Stimulated activated CD4-positive, alpha-beta T cell treated with anti-CD3 and anti-CD28 coated beads, TNF-alpha, amount 100 ng/mL, for 4 hours (primary cell): ENCODE results near the gene CACNA2D4.

Experiments
- DNase-seq, 3 experiments: peaks; one replicate each; pipeline ENCODE4 v3.0.0-alpha.2; 2020; ENCODE audit warnings: low read depth in 3 of 3

The CACNA2D4 gene

DNA sequence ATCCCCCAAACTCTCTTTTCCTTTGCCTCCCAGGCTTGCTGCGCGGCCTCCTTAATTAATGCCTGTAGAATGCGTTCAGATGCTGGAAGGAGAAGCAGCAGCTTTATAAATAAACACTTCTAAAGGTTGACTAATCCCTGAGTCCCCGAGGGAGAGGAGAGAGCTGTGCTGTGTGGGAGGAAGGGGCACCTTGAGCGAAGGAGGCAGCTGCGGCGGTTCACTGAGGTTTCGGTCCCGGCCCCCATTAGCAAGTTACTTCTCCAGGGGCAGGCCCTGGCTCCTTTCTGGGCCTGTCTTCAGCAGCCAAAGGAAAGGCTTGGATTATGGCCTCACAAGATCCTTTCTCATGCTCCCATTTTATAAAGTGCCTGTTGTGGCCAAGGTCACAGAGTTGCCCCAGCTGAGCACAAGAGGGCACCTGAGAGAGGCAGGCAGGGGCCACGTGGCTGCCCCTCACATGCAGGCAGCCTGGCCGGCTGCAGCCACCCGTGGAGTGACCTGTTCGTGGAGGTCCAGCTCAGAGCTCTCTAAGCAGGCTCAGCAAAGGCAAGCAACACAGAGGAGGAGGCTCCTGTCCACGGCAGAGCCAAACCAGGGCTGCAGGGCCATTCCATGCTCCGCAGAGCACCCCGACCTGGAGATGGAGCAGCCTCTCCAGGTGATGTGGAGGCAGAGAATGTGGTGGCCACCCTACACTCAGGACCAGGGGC lies 15.0 kb upstream of the CACNA2D4 start:
- no peak for DNase-seq

DNA sequence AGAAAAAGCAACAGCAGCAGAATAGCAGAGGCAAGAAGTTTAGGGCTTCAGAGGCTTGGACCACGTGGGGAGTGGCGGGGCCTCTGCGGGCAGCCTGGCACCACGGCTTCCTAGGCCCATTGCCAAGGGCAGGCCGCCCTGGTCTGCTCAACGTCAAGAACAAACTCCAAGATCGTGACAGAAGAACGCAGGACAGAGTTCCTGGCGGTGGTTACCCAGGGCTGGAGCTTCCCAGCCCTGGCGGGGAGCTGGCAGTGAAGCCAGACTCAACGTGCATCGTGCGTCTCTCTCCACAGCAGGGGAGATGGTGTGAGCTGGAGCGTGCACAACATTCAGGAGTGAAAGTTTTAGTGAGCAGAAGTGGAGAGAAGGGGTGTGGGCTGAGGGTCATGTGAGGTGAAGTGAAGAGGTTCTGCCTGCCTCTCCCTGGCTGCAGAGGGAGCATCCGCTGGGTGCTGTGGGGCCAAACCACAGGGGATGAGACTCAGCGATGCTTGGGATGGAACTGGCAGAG lies 13.9 kb upstream of the CACNA2D4 start:
- DNase-seq: no peak

DNA sequence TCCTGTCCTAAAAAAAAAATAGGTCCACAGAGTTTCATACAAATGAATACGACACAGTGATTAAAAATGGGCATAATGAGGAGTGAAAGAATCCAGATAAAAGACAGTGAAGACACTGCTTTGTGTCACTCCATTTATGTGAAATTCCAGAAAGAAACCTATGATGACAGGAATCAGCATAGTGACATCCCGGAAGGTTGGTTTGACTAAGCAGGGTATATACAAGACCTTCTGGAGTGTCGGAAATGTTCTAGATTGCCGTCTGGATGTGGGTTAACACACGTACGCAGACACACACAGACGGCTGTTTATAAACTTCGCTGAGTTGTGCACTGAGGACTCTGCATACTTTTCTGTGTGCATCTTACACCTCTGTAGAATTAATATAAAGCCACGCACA lies 13.2 kb upstream of the CACNA2D4 start:
- no peak for DNase-seq

DNA sequence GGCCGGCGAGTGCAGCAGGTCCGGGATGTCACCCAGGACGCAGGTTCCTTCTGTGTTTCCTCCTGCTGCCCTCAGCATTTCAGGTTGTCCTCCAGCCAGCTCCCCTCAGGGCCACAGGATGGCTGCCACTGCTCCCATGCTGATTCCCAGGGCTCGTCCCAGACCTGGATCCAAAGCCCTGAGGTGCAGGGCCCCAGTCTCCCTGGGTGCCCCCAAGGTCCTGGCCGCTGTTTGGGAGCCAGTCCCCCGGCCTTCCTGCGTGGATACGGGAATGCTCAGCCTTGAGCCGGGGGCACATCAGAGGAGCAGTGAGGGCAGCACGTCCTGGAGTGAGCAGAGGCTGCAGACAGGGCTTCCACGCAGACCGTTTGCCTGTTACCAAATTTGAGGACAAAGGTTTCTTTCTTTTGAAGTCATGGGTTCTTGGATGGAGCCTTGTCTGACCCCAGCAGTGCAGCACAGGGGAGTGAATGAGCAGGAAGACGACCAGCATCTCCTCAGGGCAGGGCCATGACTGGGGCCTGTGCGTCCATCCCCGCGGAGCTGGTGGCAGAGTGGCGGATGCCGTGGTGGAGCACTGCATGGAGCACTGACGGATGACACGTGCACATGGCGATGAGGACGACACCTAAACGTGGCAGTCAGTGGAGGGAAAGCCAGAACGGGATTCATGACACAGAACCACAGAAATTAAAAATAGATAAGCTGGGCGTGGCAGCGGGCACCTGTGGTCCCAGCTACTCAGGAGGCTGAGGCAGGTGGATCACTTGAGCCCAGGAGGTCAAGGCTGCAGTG lies 12.5 kb upstream of the CACNA2D4 start:
- no peak for DNase-seq

DNA sequence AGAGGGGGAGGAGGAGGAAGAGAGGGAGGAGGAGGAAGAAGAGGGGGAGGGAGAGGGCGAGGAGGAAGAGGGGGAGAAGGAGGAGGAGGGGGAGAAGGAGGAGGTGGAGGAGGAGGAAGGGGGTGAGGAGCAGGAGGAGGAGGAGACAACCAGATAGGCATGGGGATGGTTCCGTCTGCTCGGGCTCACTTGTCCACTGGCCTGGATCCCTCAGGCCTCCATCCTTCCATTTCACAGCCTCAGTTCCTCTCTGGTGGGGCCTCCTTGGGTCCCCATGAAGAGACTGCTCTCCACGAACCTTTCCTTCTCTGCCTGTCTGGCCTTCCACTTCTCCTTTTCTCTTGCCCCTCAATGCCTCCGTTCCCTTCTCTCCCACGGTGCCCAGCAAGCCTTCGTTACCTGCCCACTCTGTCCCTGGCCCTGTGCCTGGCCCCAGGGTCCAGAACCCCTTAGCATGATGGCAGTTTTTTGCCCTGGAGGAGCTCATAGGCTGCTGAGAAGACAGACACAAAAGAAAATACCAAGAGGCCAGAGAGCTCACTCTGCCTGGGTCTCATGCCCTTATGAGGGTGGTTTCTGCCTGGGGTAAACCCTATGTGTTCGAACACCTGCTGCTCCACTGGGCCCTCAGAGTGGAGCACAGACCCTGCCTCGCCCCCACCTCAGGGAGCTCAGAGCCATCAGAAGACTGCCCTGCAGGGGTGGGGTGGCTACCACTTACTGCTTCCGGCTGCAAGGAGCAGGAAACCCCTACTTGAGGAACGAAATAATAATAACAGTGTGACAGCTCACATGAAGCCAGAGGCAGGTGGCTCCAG lies 11.7 kb upstream of the CACNA2D4 start:
- no peak for DNase-seq

DNA sequence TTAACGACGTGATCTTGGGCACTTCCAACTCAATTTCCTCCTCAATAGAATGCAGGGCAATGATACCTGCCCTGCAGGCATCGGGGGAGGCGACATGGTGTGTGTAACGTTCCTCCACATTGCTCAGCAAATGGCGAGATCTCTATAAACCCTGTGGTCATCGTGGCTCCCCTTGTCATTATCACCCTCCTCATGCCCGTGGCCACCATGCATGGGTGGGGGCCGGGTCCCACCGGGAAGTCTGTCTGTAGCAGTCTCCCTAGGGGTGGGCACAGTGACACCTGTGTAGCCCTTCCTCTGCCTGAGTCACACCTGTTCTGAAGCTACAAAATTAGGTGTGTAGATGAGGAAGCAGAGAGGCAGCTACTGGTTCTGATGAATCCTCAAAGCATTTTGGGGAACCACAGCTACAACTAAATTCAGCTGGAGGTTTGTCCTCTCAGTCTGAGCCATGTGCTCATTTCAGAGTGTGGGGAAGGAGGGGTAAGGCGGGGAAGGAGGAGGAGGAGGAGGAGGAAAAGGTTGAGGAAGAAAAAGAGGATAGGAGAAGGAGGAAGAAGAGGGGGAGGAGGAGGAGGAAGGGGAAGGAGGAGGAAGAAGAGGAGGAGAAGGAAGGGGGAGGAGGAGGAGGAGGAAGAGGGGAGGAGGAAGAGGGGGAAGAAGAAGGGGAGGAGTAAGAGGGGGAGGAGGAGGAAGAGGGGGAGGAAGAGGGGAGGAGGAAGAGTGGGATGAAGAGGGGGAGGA lies 11.0 kb upstream of the CACNA2D4 start:
- DNase-seq: no peak

DNA sequence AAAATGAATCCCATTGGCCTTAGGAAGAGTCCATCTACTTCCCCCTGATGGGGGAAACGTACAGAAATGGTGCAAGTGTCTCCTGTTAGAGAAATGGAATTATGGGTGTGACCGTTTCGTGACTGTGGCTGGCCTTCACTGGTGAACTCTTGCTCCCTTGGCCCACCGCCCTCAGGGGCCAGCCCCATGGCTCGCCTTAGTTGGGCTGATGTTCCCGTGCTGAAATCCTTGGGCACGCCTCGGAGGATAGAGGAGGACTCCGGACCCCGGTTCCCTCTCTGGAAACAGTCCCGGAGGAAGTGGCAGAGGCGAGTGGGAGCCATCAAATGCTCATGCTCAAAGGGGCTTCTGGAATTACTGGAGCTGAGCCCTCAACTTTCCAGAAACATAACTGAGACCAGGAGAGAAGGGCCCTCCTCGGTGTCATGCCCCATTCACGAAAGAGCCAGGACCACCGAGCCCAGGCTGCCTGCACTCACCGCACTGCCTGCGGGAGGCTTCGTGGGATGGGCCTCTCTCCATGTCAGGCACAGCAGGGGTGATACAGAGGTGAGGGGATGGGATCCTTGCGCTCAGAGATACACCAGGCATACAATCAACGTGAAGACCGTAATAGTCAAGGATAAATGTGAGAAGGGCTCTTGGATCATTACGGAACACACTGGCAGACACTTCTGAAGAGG lies 10.1 kb upstream of the CACNA2D4 start:
- no peak for DNase-seq

DNA sequence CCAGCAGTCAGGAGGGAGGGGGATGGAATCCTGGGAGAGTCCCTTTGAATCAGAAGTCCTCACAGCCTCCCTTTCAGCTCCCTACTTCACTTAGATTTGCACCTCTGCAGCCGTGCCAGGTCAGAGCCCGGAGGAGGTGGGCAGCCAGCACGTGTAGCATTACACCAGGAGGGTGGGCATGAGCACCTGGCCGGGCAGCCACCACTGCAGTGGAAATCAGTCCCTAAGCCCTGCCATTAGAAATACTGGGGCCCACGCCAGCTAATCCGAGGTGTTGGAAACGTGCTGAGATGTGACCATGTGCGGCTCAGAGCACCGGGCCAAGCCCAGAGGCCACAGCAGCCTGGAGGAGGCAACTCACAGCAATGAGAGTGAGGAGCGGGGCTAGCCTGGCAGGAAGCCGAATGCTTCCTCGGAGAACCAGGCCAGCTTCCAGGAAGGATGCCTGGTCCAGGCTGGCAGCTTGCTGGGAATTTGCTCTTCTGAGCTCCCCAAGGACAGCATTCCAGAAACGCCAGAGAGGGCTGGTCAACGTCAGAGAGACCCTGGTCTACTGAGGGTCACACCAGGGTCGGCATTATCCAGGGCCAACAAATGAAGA lies 9.4 kb upstream of the CACNA2D4 start:
- DNase-seq: no peak

DNA sequence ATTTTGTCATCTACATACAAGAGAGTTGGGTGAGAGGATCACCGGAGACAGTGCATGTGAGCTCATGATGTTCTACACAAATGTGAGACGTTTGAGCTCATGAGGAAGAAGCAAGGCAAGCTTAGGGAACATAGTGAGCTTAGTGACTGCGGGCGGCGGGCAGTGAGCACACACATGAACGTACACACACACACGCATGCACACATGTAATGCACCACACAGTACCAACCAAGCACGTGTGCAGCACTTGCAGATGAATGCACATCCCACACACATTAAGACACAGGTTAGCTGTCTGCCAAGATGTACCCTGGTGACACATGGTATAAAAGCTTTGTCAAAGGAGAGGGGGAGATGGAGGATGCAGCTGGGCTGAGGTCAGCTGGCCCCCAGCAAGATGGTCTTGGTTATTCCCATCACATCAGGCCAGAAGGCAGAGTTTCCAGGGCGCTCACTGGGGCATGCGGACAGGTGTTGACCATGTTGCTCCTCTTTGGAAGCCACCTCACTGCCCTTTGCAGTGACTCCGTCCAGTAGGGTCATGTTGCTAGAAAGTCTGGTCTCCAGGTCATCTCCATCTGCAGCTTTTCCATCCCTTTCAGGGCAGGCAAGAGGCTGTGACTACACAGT lies 8.7 kb upstream of the CACNA2D4 start:
- DNase-seq: no peak

DNA sequence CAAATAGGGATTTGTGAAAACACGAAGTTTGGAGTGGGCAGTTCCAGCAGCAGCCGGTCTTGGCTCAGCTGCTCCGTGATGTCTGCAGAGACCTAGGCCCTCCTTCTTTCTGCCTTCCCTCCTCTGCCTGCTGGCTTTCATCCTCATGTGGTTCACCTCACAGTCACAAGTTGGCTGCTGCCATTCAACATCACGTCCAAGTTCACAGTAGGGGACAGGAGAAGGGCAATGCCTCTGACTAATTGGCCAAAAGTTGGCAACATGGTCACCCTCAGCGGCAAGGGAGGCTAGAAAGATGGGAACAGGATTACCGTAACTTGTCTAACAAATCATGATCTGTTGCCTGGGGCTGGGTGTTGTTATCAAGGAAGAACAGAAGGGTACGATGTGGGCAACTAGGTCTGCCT lies 7.8 kb upstream of the CACNA2D4 start:
- no peak for DNase-seq

DNA sequence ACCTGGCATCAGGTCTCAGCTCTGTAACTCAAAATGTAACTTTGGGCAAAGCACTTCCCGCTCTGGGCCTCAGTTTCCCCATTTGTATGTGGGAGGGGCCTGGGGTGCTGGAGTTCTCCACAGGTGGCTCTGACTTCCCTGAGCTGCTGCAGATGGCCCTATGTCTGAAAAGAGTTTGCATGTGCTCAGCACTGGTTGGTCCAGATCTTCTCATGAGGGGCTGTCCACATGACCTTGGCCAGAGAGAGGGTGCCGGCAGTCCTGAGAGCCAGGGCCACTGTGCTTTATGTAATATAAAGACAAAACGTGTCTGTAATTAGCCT lies 7.2 kb upstream of the CACNA2D4 start:
- DNase-seq: no peak

DNA sequence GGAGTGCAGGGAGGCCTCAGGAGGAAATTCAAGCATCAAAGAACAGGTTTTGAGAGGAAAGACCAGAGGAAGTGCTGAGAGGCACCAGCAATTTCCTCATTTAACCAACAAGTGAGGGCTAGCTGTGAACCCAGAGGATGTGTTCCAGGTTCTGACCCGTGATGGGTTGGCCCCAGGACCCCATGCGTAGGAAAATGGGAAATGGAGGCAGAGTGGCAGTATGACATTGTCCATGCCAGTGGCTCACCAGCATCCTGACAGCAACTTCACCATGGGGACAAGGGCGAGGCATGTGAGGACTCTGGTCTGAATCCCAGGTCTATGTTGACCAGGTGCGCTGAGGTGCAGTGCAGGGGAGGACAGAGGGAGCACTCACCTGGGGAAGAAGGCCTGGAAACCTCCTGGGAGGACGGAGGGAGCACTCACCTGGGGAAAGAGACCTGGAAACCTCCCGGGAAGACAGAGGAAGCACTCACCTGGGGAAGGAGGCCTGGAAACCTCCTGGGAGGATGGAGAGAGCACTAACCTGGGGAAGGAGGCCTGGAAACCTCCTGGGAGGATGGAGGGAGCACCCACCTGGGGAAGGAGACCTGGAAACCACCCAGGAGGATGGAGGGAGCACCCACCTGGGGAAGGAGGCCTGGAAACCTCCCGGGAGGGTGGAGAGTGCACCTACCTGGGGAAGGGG lies 6.7 kb upstream of the CACNA2D4 start:
- no peak for DNase-seq

DNA sequence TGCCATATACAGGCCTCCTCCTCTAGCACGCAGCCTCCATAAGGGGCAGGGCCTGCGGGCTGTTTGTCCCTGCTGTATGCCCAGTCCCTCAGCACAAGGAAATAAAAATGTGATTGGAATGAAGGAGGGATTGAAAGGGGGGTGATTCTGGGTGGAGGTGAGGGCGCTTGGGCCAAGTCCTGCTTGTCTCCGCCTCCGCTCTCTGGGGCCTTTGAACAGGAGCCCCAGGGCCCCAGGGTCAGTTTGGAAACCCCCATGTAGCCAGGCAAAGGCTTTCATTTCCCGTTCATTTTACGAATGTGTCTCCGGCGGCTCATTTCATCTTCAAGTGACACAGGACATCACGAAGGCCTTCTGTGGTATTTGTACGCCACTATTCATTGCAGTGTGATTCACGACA lies 4.5 kb upstream of the CACNA2D4 start:
- no peak for DNase-seq

DNA sequence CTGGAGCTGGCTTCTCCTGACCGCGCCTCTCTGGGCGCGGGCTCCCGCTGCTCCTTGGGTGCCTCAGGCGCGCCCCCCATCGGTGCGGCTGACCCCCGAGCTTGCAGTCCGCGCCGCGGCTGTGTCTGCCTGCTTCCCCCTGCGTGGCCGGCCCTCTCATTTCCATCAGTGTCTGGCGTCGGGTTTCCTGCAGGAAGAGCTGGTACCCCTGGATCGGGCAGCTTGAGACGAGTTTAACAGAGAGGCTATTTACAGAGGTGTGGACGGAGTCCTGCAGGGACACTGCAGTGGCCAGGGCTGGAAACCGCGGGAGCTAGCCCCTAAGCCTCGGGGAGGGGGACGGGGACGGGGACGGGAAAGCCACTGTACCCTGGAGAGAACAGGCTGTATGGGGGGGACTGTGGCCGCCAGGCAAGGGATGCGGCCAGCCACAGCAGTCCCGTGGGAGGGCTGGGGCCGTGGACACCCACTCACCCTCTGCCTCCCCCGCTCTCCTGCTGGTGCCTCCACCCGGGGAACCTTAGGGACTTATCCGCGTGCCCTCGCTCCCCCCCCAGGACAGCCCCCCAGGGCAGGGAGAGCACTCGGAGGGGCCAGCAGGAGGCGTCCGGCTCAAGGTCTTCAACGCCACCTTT lies 3.7 kb upstream of the CACNA2D4 start:
- no peak for DNase-seq

DNA sequence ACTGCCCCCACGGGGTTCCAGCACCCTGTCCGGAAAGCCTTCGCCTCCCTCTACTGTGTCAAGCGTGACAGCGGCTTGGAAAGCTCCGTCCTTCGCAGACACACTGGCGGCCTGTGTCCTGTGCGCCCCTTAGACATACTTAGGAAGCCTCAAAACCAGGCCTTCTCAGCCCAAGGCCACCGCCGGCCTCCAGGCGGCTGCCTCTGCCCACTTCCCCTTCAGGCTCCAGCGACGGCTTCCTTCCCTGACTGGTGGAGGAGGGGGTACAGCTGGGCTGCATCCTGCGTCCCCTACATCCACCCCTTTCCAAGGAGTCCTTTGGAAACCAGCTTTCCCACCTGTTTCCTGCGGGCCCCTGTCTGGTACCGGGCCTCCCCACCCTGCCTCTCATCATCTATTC lies 2.5 kb upstream of the CACNA2D4 start:
- DNase-seq: no peak

DNA sequence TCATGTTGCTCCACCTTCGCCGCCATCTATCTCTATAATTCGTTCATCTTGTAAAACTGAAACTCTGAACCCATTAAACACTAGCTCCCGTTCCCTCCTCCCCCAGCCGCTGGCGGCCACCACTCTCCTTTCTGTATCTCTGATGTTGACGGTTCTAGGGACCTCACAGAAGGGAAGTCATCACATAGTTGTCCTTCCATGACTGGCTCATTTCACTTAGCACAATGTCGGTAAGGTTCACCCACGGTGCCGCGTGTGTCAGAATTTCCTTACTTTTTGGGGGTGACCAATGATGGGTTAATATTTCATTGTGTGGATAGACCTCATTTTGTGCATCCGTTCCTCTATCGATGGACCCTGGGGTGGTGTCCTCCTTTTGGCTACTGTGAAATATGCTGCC lies 2.0 kb upstream of the CACNA2D4 start:
- DNase-seq: no peak

DNA sequence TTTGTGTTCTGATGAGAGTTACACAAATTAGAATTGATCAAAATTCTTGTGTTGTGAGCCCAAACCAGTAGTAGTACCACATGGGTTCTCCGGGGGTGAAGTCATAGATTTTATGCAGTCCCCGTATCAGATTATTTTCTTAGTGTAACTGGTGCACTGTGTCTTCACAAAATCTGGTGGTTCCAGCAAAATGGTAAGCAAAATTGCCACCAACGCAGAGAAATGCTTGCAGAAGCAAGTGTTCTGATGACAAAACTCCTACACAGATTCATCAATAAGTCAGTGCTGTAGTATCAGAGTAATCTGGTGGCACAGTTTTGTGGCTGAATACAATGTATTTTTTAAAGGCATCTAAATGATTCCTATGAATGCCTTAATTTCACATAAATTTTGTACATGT lies 1.3 kb upstream of the CACNA2D4 start:
- DNase-seq: no peak

DNA sequence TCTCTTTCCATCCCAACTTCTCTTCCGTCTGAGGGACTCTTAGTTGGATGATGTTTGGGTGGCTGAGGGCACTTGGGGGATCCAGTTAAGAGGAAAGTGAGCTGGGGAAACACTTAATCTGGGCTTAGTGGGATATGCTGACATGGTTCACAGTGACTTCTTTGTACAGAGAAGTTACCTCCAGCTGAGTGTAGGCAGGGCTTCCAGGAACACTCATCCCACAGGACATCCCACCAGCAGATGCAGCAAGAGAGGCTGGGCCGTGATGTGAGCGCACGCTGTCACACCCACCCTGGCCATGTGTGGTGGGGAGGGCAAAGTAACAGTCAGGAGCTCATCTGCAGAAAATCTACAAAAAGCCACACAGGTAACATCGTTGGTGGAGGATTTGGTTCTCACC lies 832 bp upstream of the CACNA2D4 start:
- DNase-seq: no peak

DNA sequence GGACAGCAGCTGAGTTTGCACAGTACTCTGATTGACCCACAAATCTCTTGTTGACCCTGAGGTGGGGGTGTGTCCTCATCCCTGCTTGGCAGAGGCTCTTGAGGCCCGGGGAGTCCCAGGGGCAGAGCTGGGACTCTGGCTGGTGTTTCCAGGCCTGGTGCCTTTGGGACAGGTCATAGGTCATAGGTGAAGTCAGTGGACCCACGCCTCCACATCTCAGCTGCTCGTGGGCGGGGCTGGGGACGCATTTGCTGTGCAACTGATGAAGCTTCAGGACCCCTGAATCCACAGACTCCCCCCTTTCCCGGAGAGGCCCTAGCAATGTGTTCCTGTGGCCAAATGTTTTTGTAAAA lies 408 bp upstream of the CACNA2D4 start:
- DNase-seq: no peak
